Activated T-helper 2 cell treated with anti-CD3 and anti-CD28 coated beads, Interferon-gamma antibody, Interleukin-2, Interleukin-4, amounts not matched to agents 10 μg/mL and 5 μg/mL and 100 μg/mL, durations not matched to agents 14 hours and 24 hours and 36 hours (primary cell): ENCODE data around the gene RBAK. TPM values are rescaled to one million over a fixed set of nuclear protein-coding genes. Genes with fewer than 3 reads are reported as not detected.
"Not testable (repeated sequence)": the region's sequence is repeated elsewhere in the genome, so short reads cannot be mapped to it uniquely, and the experiment has no call there.

Experiments used
- DNase-seq: peaks from one replicate; pipeline ENCODE4 v3.0.0; 2021; ENCODE audit warnings: low spot score
- H3K27ac Mint-ChIP-seq: one replicate; pipeline ENCODE4 v1.8.0; 2021; ENCODE audit warnings: mixed read lengths
- H3K27me3 Mint-ChIP-seq: one replicate; pipeline ENCODE4 v1.8.0; 2021; ENCODE audit warnings: low read depth, mixed read lengths
- H3K36me3 Mint-ChIP-seq: one replicate; pipeline ENCODE4 v1.8.0; 2021; ENCODE audit warnings: low read depth, mixed read lengths
- H3K4me1 Mint-ChIP-seq: one replicate; pipeline ENCODE4 v1.8.0; 2021; ENCODE audit warnings: low read depth, mixed read lengths
- H3K4me3 Mint-ChIP-seq: one replicate; pipeline ENCODE4 v1.8.0; 2021; ENCODE audit warnings: low read depth, mild to moderate bottlenecking, moderate library complexity, mixed read lengths
- H3K9me3 Mint-ChIP-seq: one replicate; pipeline ENCODE4 v1.8.0; 2021; ENCODE audit warnings: mixed read lengths
- intact Hi-C: fragments of 100-400 bp; cut with micrococcal nuclease; formaldehyde crosslinking; loops from one replicate; pipeline ENCODE4 v1.15.1; 2023
- total RNA-seq: library from RNA; stranded (reverse); gene quantifications from 2 replicates; pipeline ENCODE4 v1.2.3, GENCODE V29; 2022

RBAK gene
- total RNA-seq, 1 donor from 2014 or later, result 14.1 TPM

GRCh38 chr7:5064391-5065106, 18.9 kb downstream of the RBAK start:
- no peak for DNase-seq
- H3K27me3 Mint-ChIP-seq, result no peaks in the 10 kb centered on the region
- H3K36me3 Mint-ChIP-seq, result peaks cover 99% of the 10 kb centered on the region
- H3K4me3 Mint-ChIP-seq, result no peak overlapping the region
- H3K4me1 Mint-ChIP-seq, result no peaks in the 10 kb centered on the region
- no peak overlapping the region for H3K27ac Mint-ChIP-seq
- intact Hi-C loops, result loop anchor here (10.0 kb wide), 1 partner anchor 1630 kb away; no protein-coding TSS in a partner anchor
- peaks cover 93% of the 10 kb centered on the region for H3K9me3 Mint-ChIP-seq

- Mint-ChIP-seq H3K4me1 (no peaks in the 10 kb centered on the region), H3K27ac (no peak overlapping the region), H3K36me3 (peaks cover 98% of the 10 kb centered on the region), H3K27me3 (no peaks in the 10 kb centered on the region), H3K9me3 (peaks cover 90% of the 10 kb centered on the region), H3K4me3 (no peak overlapping the region)
- intact Hi-C loops, result loop anchor here (10.0 kb wide), 1 partner anchor 1630 kb away; no protein-coding TSS in a partner anchor
- DNase-seq, result no peak
Measured at GRCh38 chr7:5065107-5065407, 19.4 kb downstream of the RBAK start.

GRCh38 chr7:5068521-5068920, 22.9 kb downstream of the RBAK start:
- Mint-ChIP-seq H3K27me3 (peaks cover 10% of the 10 kb centered on the region), H3K36me3 (peaks cover 81% of the 10 kb centered on the region), H3K4me3 (no peak overlapping the region), H3K4me1 (peaks cover 2% of the 10 kb centered on the region), H3K9me3 (peaks cover 83% of the 10 kb centered on the region), H3K27ac (no peak overlapping the region)
- no peak for DNase-seq
- intact Hi-C loops, result loop anchor here (10.0 kb wide), 1 partner anchor 1626 kb away; no protein-coding TSS in a partner anchor

- no peak for DNase-seq
- peaks cover 64% of the 10 kb centered on the region for H3K36me3 Mint-ChIP-seq
- H3K4me1 Mint-ChIP-seq, result peaks cover 2% of the 10 kb centered on the region
- peaks cover 69% of the 10 kb centered on the region for H3K9me3 Mint-ChIP-seq
- no peak overlapping the region for H3K27ac Mint-ChIP-seq
- H3K4me3 Mint-ChIP-seq, result no peak overlapping the region
- peaks cover 12% of the 10 kb centered on the region for H3K27me3 Mint-ChIP-seq
- intact Hi-C loops, result no loop called here
Measured at GRCh38 chr7:5070206-5070605, 24.5 kb downstream of the RBAK start.

- DNase-seq, H3K4me1 Mint-ChIP-seq, intact Hi-C loops, H3K4me3 Mint-ChIP-seq, H3K27ac Mint-ChIP-seq: not testable (repeated sequence)
- peaks cover 17% of the 10 kb centered on the region for H3K36me3 Mint-ChIP-seq
- H3K27me3 Mint-ChIP-seq, result peaks cover 12% of the 10 kb centered on the region
- peaks cover 23% of the 10 kb centered on the region for H3K9me3 Mint-ChIP-seq
Measured at GRCh38 chr7:5075187-5075586, 29.5 kb downstream of the RBAK start.

- Mint-ChIP-seq H3K9me3 (peaks cover 5% of the 10 kb centered on the region), H3K27ac (no peak overlapping the region), H3K36me3 (no peaks in the 10 kb centered on the region), H3K27me3 (peaks cover 4% of the 10 kb centered on the region), H3K4me3 (no peak overlapping the region), H3K4me1 (no peaks in the 10 kb centered on the region)
- no peak for DNase-seq
- intact Hi-C loops, result no loop called here
Measured at GRCh38 chr7:5077740-5078139, 32.1 kb downstream of the RBAK start.

- Mint-ChIP-seq H3K27ac (no peak overlapping the region), H3K4me1 (no peaks in the 10 kb centered on the region), H3K9me3 (no peaks in the 10 kb centered on the region), H3K36me3 (no peaks in the 10 kb centered on the region), H3K27me3 (no peaks in the 10 kb centered on the region), H3K4me3 (no peak overlapping the region)
- no peak for DNase-seq
- intact Hi-C loops, result no loop called here
Measured at GRCh38 chr7:5082806-5083205, 37.1 kb downstream of the RBAK start.

- intact Hi-C loops, result no loop called here
- Mint-ChIP-seq H3K27me3 (no peaks in the 10 kb centered on the region), H3K4me1 (no peaks in the 10 kb centered on the region), H3K27ac (no peak overlapping the region), H3K36me3 (no peaks in the 10 kb centered on the region), H3K4me3 (no peak overlapping the region), H3K9me3 (no peaks in the 10 kb centered on the region)
- DNase-seq, result no peak
Measured at GRCh38 chr7:5083311-5083711, 37.7 kb downstream of the RBAK start.

- Mint-ChIP-seq H3K36me3 (no peaks in the 10 kb centered on the region), H3K9me3 (no peaks in the 10 kb centered on the region), H3K27ac (no peak overlapping the region), H3K27me3 (no peaks in the 10 kb centered on the region), H3K4me1 (no peaks in the 10 kb centered on the region), H3K4me3 (no peak overlapping the region)
- no peak for DNase-seq
- intact Hi-C loops, result no loop called here
Measured at GRCh38 chr7:5086256-5086655, 40.6 kb downstream of the RBAK start.

- H3K36me3 Mint-ChIP-seq, intact Hi-C loops, H3K9me3 Mint-ChIP-seq, DNase-seq, H3K4me1 Mint-ChIP-seq, H3K4me3 Mint-ChIP-seq, H3K27me3 Mint-ChIP-seq, H3K27ac Mint-ChIP-seq: not testable (repeated sequence)
Measured at GRCh38 chr7:5088228-5088833, 42.7 kb downstream of the RBAK start.

GRCh38 chr7:5088906-5089305, 43.2 kb downstream of the RBAK start:
- intact Hi-C loops, result no loop called here
- H3K27me3 Mint-ChIP-seq, result no peaks in the 10 kb centered on the region
- H3K4me3 Mint-ChIP-seq, result no peak overlapping the region
- DNase-seq, result no peak
- H3K4me1 Mint-ChIP-seq, result no peaks in the 10 kb centered on the region
- H3K27ac Mint-ChIP-seq, result no peak overlapping the region
- peaks cover 2% of the 10 kb centered on the region for H3K36me3 Mint-ChIP-seq
- peaks cover 9% of the 10 kb centered on the region for H3K9me3 Mint-ChIP-seq

GRCh38 chr7:5093948-5094347, 48.3 kb downstream of the RBAK start:
- Mint-ChIP-seq H3K9me3 (peaks cover 37% of the 10 kb centered on the region), H3K27ac (no peak overlapping the region), H3K4me3 (no peak overlapping the region), H3K27me3 (no peaks in the 10 kb centered on the region), H3K4me1 (no peaks in the 10 kb centered on the region), H3K36me3 (peaks cover 4% of the 10 kb centered on the region)
- DNase-seq, result no peak
- intact Hi-C loops, result no loop called here

- H3K9me3 Mint-ChIP-seq, result peaks cover 37% of the 10 kb centered on the region
- no peaks in the 10 kb centered on the region for H3K4me1 Mint-ChIP-seq
- DNase-seq, result no peak
- no peak overlapping the region for H3K27ac Mint-ChIP-seq
- H3K27me3 Mint-ChIP-seq, result no peaks in the 10 kb centered on the region
- peaks cover 4% of the 10 kb centered on the region for H3K36me3 Mint-ChIP-seq
- intact Hi-C loops, result no loop called here
- no peak overlapping the region for H3K4me3 Mint-ChIP-seq
Measured at GRCh38 chr7:5094641-5095040, 49.0 kb downstream of the RBAK start.
